ENCODE results near the gene PEX19. TPM values are rescaled to one million over a fixed set of nuclear protein-coding genes. Genes with fewer than 3 reads are reported as not detected.

Gene PEX19
- total RNA-seq, 6 experiments from 2014 or later = 65.2 to 74.3 (median 70.5) TPM

DNA sequence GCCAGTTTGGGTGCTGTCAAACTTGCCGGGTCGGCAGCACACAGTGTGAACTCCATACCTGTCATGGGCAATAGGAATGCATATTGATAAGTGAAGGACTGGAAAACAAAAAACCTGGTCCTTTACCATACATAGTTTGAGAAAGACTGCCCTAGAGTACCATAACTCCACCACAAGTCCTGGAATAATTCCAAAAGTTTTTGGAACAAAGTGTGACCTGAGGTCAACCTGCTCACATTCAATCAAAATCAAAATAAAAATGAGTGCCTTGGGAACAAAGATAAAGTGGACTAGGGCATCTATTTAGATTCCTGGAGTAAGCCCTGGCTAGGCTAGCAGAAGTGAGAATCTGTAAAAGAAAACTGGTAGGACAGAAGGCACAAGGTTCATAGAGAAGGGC lies 7.6 kb downstream of the PEX19 start:
- Mint-ChIP-seq H3K36me3 (ENCODE audit: low read depth) (peaks cover 29% of the 10 kb centered on the region), H3K4me1 (ENCODE audit: low read depth) (no peaks in the 10 kb centered on the region), H3K27me3 (ENCODE audit: insufficient read depth) (no peaks in the 10 kb centered on the region; the same call in 1 of the 2 replicates), H3K9me3 (no peaks in the 10 kb centered on the region), H3K27ac (no peak overlapping the region), H3K4me3 (no peak overlapping the region)
- TF ChIP-seq, protein P1, sequence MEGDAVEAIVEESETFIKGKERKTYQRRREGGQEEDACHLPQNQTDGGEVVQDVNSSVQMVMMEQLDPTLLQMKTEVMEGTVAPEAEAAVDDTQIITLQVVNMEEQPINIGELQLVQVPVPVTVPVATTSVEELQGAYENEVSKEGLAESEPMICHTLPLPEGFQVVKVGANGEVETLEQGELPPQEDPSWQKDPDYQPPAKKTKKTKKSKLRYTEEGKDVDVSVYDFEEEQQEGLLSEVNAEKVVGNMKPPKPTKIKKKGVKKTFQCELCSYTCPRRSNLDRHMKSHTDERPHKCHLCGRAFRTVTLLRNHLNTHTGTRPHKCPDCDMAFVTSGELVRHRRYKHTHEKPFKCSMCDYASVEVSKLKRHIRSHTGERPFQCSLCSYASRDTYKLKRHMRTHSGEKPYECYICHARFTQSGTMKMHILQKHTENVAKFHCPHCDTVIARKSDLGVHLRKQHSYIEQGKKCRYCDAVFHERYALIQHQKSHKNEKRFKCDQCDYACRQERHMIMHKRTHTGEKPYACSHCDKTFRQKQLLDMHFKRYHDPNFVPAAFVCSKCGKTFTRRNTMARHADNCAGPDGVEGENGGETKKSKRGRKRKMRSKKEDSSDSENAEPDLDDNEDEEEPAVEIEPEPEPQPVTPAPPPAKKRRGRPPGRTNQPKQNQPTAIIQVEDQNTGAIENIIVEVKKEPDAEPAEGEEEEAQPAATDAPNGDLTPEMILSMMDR (IDR thresholded peaks at IDR 0.05) = no peak
- no peak for DNase-seq

DNA sequence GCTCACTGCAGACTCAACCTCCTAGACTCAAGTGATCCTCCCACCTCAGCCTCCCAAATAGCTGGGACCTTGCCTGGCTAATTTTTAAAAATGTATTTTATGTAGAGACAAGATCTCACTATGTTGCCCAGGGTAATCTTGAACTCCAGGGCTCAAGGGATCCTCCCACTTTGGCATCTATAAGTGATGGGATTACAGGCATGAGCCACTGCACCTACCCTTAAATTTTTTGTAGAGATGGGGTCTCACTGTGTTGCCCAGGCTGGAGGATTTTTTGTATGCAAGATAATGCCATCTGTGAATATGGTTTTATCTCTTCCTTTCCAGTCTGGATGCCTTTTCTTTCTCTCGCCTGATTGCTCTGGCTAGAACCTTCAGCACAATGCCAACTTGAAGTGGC lies 13.9 kb downstream of the PEX19 start:
- TF ChIP-seq, protein P1 (IDR thresholded peaks at IDR 0.05) = no peak
- no peak for DNase-seq
- no peaks in the 10 kb centered on the region for H3K4me1 Mint-ChIP-seq (ENCODE audit: low read depth)
- no peaks in the 10 kb centered on the region for H3K9me3 Mint-ChIP-seq
- no peak overlapping the region for H3K27ac Mint-ChIP-seq
- H3K4me3 Mint-ChIP-seq = no peak overlapping the region
- H3K36me3 Mint-ChIP-seq (ENCODE audit: low read depth) = no peaks in the 10 kb centered on the region
- H3K27me3 Mint-ChIP-seq (ENCODE audit: insufficient read depth) = peaks cover 8% of the 10 kb centered on the region

DNA sequence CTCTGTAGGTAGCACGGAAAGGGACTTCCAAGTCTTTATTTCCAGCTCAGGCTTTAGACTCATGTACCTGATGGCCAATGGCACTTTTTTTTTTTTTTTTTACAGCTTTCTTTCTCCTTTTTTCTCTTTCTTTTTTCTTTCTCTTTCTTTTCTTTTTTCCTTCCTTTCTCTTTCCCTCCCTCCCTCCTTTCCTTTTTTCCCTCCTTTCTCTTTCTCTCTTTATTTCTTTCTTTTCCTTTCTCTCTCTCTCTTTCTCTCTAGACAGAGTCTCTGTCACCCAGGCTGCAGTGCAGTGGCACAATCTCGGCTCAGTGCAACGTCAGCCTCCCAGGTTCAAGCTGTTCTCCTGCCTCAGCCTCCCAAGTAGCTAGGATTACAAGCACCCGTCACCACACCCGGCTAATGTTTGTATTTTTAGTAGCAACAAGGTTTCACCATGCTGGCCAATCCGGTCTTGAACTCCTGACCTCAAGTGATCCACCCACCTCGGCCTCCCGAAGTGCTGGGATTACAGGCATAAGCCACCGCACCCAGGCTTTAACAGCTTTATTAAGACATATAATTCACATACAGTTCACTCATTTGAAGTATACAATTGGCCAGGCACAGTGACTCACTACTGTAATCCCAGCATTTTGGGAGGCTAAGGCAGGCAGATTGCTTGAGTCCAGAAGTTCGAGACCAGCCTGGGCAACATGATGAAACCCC lies 17.5 kb downstream of the PEX19 start:
- no peak overlapping the region for H3K27ac Mint-ChIP-seq
- no peak for DNase-seq
- peaks cover 9% of the 10 kb centered on the region for H3K27me3 Mint-ChIP-seq (ENCODE audit: insufficient read depth)
- no peaks in the 10 kb centered on the region for H3K36me3 Mint-ChIP-seq (ENCODE audit: low read depth)
- no peak overlapping the region for H3K4me3 Mint-ChIP-seq
- H3K4me1 Mint-ChIP-seq (ENCODE audit: low read depth) = peaks cover 6% of the 10 kb centered on the region; the same call in 1 of the 2 replicates
- H3K9me3 Mint-ChIP-seq = no peaks in the 10 kb centered on the region
- TF ChIP-seq, protein P1 (IDR thresholded peaks at IDR 0.05) = no peak

DNA sequence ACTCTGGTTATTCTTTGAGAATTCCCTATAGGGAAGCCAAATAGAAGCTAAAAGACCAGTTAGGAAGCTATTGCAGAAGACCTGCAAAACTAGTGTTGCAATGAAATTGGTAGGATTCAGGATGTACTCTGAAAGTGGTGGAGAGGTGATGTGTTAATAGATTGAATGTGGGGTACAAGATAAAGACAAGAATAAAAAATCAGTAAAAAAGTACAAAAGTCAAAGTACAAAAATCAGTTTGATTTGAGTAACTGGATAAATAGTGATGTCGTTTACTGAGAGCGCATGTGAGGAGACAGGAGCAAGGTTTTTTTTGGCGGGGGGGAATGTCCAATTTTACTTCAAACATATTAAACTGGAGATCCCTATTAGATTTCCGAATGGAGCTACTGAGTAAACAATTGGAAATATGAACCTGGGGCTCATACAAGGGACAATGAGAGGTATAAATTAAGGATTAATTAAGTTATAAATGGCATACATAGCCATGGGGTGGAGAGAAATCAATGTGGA lies 20.1 kb downstream of the PEX19 start:
- Mint-ChIP-seq H3K4me1 (ENCODE audit: low read depth) (peaks cover 23% of the 10 kb centered on the region), H3K27me3 (ENCODE audit: insufficient read depth) (peaks cover 12% of the 10 kb centered on the region), H3K4me3 (no peak overlapping the region), H3K27ac (no peak overlapping the region), H3K36me3 (ENCODE audit: low read depth) (0 out of 2 replicates have a peak, but pooled peaks cover 3% of the 10 kb centered on the region), H3K9me3 (no peaks in the 10 kb centered on the region)
- TF ChIP-seq, protein P1 (IDR thresholded peaks at IDR 0.05) = no peak
- no peak for DNase-seq

DNA sequence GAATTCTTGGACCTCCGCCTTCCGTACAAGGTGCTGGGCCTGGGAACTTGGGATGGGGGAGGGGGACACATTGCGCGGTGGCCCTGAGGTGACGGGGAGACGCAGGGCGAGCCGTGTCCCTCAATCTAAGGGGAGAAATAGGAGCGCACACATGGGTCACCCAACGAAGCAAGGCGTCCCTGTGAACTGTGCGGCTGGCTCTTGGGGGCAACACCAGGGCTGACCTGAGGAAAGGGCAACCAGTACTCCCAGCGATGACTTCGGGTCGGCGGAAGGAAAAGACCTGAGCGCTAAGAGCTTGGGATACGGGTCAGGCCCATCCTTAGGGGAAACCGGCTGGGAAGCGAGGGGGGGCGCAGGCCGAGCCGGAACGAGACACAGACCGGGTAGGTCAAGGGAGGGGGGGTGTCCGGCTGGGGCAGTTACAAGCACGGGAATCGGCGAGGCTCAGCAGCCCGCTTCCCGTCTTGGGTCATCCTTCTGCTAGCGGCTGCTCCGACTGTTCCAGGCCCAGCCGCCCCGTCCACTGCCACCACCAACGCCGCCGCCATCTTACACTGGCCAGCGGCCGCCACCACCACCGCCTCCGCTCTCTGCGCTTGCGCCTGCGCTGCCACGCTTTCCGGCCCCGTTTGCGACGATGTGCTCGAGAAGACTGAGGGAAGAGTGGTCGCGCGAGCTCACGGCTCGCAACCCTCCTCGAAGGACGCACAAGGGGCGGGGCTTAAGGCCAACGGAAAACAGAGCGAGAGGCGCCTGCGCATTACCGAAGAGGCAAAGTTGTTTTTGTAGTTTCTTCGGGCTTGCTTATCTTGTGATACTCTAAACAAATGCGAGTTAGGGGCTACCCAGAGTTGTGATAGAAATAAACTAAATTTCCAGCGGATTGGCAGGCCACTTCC lies 22.8 kb downstream of the PEX19 start, which contains the start of gene DCAF8:
Gene DCAF8, minus strand, starts transcription at position 657 of the 902 bp plus-strand sequence. CDS start 18,541 bp downstream, outside the sequence.
- peak; percentile 96 for DNase-seq
- Mint-ChIP-seq H3K27me3 (ENCODE audit: insufficient read depth) (peaks cover 8% of the 10 kb centered on the region), H3K4me3 (peak within 1 kb of the TSS; percentile 99), H3K36me3 (ENCODE audit: low read depth) (peaks cover 7% of the 10 kb centered on the region; the same call in 1 of the 2 replicates), H3K27ac (peak within 1 kb of the TSS; percentile 99), H3K4me1 (ENCODE audit: low read depth) (peaks cover 43% of the 10 kb centered on the region), H3K9me3 (no peaks in the 10 kb centered on the region)
- TF ChIP-seq, protein P1 (IDR thresholded peaks at IDR 0.05) = no peak
